Measurements from ENCODE around the gene COL8A1. TPM values are rescaled to one million over a fixed set of nuclear protein-coding genes. Genes with fewer than 3 reads are reported as not detected.

Gene COL8A1
- total RNA-seq, 2 experiments from 2014 or later, result not detected

- DNase-seq, result no peak
- Histone ChIP-seq H3K27me3 (ENCODE audit: control insufficient read depth in 1 of 2, insufficient read depth in 2 of 2, low read length in 2 of 2) (peaks cover 0 to 6% of the 10 kb centered on the region in 2 experiments), H3K36me3 (ENCODE audit: insufficient read depth, low read length) (no peaks in the 10 kb centered on the region), H3K9me3 (ENCODE audit: control insufficient read depth in 1 of 2, insufficient read depth in 1 of 2, low read length in 2 of 2) (no peaks in the 10 kb centered on the region), H3K4me3 (ENCODE audit: low read length) (no peak overlapping the region), H3K4me1 (ENCODE audit: insufficient read depth, low read length) (no peaks in the 10 kb centered on the region), H3K27ac (ENCODE audit: low read depth in 1 of 2, low read length in 2 of 2) (no peak overlapping the region)
- no peak overlapping the region for H3K27ac Mint-ChIP-seq
- intact Hi-C loops (cut with DNase I, micrococcal nuclease), result no loop called here
- no peak for ATAC-seq (ENCODE audit: poor library complexity)
- no peaks in the 10 kb centered on the region for H3K36me3 Mint-ChIP-seq (ENCODE audit: low read depth)
- H3K27me3 Mint-ChIP-seq, result peaks cover 18% of the 10 kb centered on the region
- ChIA-PET CTCF (no interaction called here), POLR2A (no interaction called here)
- H3K4me3 Mint-ChIP-seq, result no peak overlapping the region
- H3K9me3 Mint-ChIP-seq, result no peaks in the 10 kb centered on the region
- no peak for TF ChIP-seq CTCF (IDR thresholded peaks at IDR 0.05)
- H3K4me1 Mint-ChIP-seq (ENCODE audit: low read depth), result no peaks in the 10 kb centered on the region
Observed at GRCh38 chr3:99712291-99712954, 74.0 kb downstream of the COL8A1 start.

DNA sequence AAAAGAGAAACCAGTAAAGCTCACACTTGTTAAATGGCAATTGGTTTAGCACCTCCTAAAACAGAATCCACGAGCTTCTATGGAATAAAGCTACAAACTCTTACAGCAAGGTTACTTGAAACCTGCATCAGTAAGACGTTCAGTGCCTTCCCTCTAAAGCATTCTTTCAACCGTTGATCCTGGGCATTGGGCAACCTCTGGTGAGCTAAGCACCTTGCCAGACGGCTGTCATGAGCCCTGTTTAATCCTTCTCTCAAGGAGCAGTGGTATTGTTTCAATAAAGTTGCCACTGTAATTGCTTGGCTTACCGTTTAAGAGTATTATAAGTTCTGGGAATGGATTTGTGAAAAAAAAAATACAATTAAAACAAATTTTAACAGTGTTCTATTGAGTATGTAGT lies 75.0 kb downstream of the COL8A1 start:
- intact Hi-C loops (cut with DNase I, micrococcal nuclease), result no loop called here
- no peaks in the 10 kb centered on the region for H3K4me1 Mint-ChIP-seq (ENCODE audit: low read depth)
- ATAC-seq (ENCODE audit: poor library complexity), result no peak

GRCh38 chr3:99714146-99714545 lies 75.8 kb downstream of the COL8A1 start:
- H3K9me3 Mint-ChIP-seq, result no peaks in the 10 kb centered on the region
- peaks cover 18% of the 10 kb centered on the region for H3K27me3 Mint-ChIP-seq
- intact Hi-C loops (cut with DNase I, micrococcal nuclease), result no loop called here
- no peak overlapping the region for H3K27ac Mint-ChIP-seq
- Histone ChIP-seq H3K36me3 (ENCODE audit: insufficient read depth, low read length) (no peaks in the 10 kb centered on the region), H3K4me1 (ENCODE audit: insufficient read depth, low read length) (no peaks in the 10 kb centered on the region), H3K27me3 (ENCODE audit: control insufficient read depth in 1 of 2, insufficient read depth in 2 of 2, low read length in 2 of 2) (peaks cover 0 to 6% of the 10 kb centered on the region in 2 experiments), H3K9me3 (ENCODE audit: control insufficient read depth in 1 of 2, insufficient read depth in 1 of 2, low read length in 2 of 2) (no peaks in the 10 kb centered on the region), H3K4me3 (ENCODE audit: low read length) (no peak overlapping the region), H3K27ac (ENCODE audit: low read depth in 1 of 2, low read length in 2 of 2) (no peak overlapping the region)
- DNase-seq, result no peak
- POLR2A ChIA-PET, result no interaction called here
- H3K4me3 Mint-ChIP-seq, result no peak overlapping the region
- CTCF ChIA-PET, result no interaction called here
- no peaks in the 10 kb centered on the region for H3K4me1 Mint-ChIP-seq (ENCODE audit: low read depth)
- no peak for ATAC-seq (ENCODE audit: poor library complexity)
- no peak for TF ChIP-seq CTCF (IDR thresholded peaks at IDR 0.05)
- H3K36me3 Mint-ChIP-seq (ENCODE audit: low read depth), result no peaks in the 10 kb centered on the region

More for the DNA sequence above, 75.0 kb downstream of the COL8A1 start:
- H3K27me3 ChIP-seq (ENCODE audit: control insufficient read depth in 1 of 2, insufficient read depth in 2 of 2, low read length in 2 of 2), result peaks cover 0 to 6% of the 10 kb centered on the region in 2 experiments
- H3K4me1 ChIP-seq (ENCODE audit: insufficient read depth, low read length), result no peaks in the 10 kb centered on the region
- no peak for DNase-seq
- H3K27ac ChIP-seq (ENCODE audit: low read depth in 1 of 2, low read length in 2 of 2), result no peak overlapping the region
- ChIA-PET CTCF (no interaction called here), POLR2A (no interaction called here)
- H3K36me3 Mint-ChIP-seq (ENCODE audit: low read depth), result no peaks in the 10 kb centered on the region
- no peak for TF ChIP-seq CTCF (IDR thresholded peaks at IDR 0.05)
- no peaks in the 10 kb centered on the region for H3K9me3 Mint-ChIP-seq
- no peaks in the 10 kb centered on the region for H3K36me3 ChIP-seq (ENCODE audit: insufficient read depth, low read length)
- H3K9me3 ChIP-seq (ENCODE audit: control insufficient read depth in 1 of 2, insufficient read depth in 1 of 2, low read length in 2 of 2), result no peaks in the 10 kb centered on the region
- no peak overlapping the region for H3K4me3 ChIP-seq (ENCODE audit: low read length)
- H3K27ac Mint-ChIP-seq, result no peak overlapping the region
- H3K27me3 Mint-ChIP-seq, result peaks cover 18% of the 10 kb centered on the region
- no peak overlapping the region for H3K4me3 Mint-ChIP-seq

All from CD4-positive, alpha-beta T cell (primary cell).